WTC11 (cell line): ENCODE data around the gene TMUB2. TPM values are rescaled to one million over a fixed set of nuclear protein-coding genes. Genes with fewer than 3 reads are reported as not detected.

Source experiments
- ATAC-seq: fragments of 200-7000 bp; cut with Tn5 transposase; 2 replicates; pipeline ENCODE4 v1.10.0; 2021; ENCODE audit warnings: mild to moderate bottlenecking, moderate library complexity
- CTCF ChIA-PET: fragments of 300-600 bp; sonication (Branson Sonifier 250); formaldehyde crosslinking; loops from one replicate; lab custom pipeline; 2021; ENCODE audit warnings: antibody characterized with exemption; lab: Charles Lee
- POLR2A ChIA-PET: fragments of 350-600 bp; sonication (Branson Sonifier 250); formaldehyde crosslinking; loops from one replicate; lab custom pipeline; 2021; ENCODE audit warnings: antibody characterized with exemption; lab: Charles Lee
- DNase-seq: peaks from one replicate; pipeline ENCODE4 v3.0.0; 2021; ENCODE audit warnings: low spot score
- H3K27ac Mint-ChIP-seq: 2 replicates; pipeline ENCODE4 v1.8.0; 2021; ENCODE audit warnings: mixed read lengths
- H3K27me3 Mint-ChIP-seq: 2 replicates; pipeline ENCODE4 v1.8.0; 2021; ENCODE audit warnings: low read depth, mild to moderate bottlenecking, moderate library complexity, mixed read lengths
- H3K36me3 Mint-ChIP-seq: 2 replicates; pipeline ENCODE4 v1.8.0; 2021; ENCODE audit warnings: mixed read lengths
- H3K4me1 Mint-ChIP-seq: 2 replicates; pipeline ENCODE4 v1.8.0; 2022; ENCODE audit warnings: mixed read lengths
- H3K4me3 Mint-ChIP-seq: 2 replicates; pipeline ENCODE4 v1.8.0; 2021; ENCODE audit warnings: mild to moderate bottlenecking, moderate library complexity, mixed read lengths
- H3K9me3 Mint-ChIP-seq: 2 replicates; pipeline ENCODE4 v1.8.0; 2021; ENCODE audit warnings: mixed read lengths
- AFF4 ChIP-seq: sonication (generic); formaldehyde crosslinking; IDR thresholded peaks from 2 replicates; pipeline ENCODE4 v1.8.1; 2023; ENCODE audit warnings: mild to moderate bottlenecking, missing genetic modification reagents, borderline replicate concordance
- AR ChIP-seq: fragments of 250-450 bp; sonication (Bioruptor Pico); IDR thresholded peaks from 2 replicates; pipeline ENCODE4 v1.9.0; 2021; ENCODE audit warnings: mild to moderate bottlenecking
- ATF1 ChIP-seq: sonication (generic); formaldehyde crosslinking; IDR thresholded peaks from 2 replicates; pipeline ENCODE4 v1.8.1; 2023; ENCODE audit warnings: mild to moderate bottlenecking, moderate library complexity, missing genetic modification reagents
- E2F4 ChIP-seq: sonication (generic); formaldehyde crosslinking; IDR thresholded peaks from 2 replicates; pipeline ENCODE4 v1.8.1; 2022; ENCODE audit warnings: low read depth, mild to moderate bottlenecking, moderate library complexity, missing genetic modification reagents, borderline replicate concordance
- FOXP1 ChIP-seq: sonication (generic); formaldehyde crosslinking; IDR thresholded peaks from 2 replicates; pipeline ENCODE4 v1.8.0; 2022; ENCODE audit warnings: missing genetic modification reagents, mild to moderate bottlenecking, moderate library complexity, borderline replicate concordance
- GRHL2 ChIP-seq: fragments of 250-450 bp; sonication (Bioruptor Pico); IDR thresholded peaks from 2 replicates; pipeline ENCODE4 v1.8.0; 2022; ENCODE audit warnings: mild to moderate bottlenecking, moderate library complexity; ENCODE audit not compliant: insufficient replicate concordance, severe bottlenecking
- JUN ChIP-seq: sonication (generic); formaldehyde crosslinking; IDR thresholded peaks from 2 replicates; pipeline ENCODE4 v1.8.0; 2023; ENCODE audit warnings: mild to moderate bottlenecking, missing genetic modification reagents
- NR3C1 ChIP-seq: sonication (generic); formaldehyde crosslinking; conservative IDR thresholded peaks from 2 replicates; pipeline ENCODE4 v1.8.1; 2023; ENCODE audit warnings: low read depth, mild to moderate bottlenecking, missing genetic modification reagents
- TEAD1 ChIP-seq: sonication (generic); formaldehyde crosslinking; IDR thresholded peaks from 2 replicates; pipeline ENCODE4 v1.8.0; 2022; ENCODE audit warnings: mild to moderate bottlenecking, missing genetic modification reagents
- USF2 ChIP-seq: sonication (generic); formaldehyde crosslinking; IDR thresholded peaks from 2 replicates; pipeline ENCODE4 v1.8.1; 2023; ENCODE audit warnings: mild to moderate bottlenecking, missing genetic modification reagents, moderate library complexity
- ZNF232 ChIP-seq: sonication (generic); formaldehyde crosslinking; IDR thresholded peaks from 2 replicates; pipeline ENCODE4 v1.8.0; 2022; ENCODE audit warnings: mild to moderate bottlenecking, missing genetic modification reagents
- total RNA-seq: library from RNA; stranded (reverse); gene quantifications from 3 replicates; pipeline ENCODE4 v1.2.3, GENCODE V29; 2021

TMUB2 gene
- total RNA-seq, 1 experiment from 2014 or later = 26.9 TPM

- CTCF ChIA-PET = interaction anchor here (0.7 to 4.3 kb wide), 19 partner anchors 11 to 307 kb away, joined by 3 to 31 read pairs (median 7); partner anchors contain the start of genes ASB16, GRN, HDAC5 and RUNDC3A
- ATAC-seq = peak; percentile 65
- Mint-ChIP-seq H3K4me3 (peak overlapping the region; percentile 100), H3K4me1 (peaks cover 26% of the 10 kb centered on the region), H3K36me3 (peaks cover 18% of the 10 kb centered on the region)
- TF ChIP-seq FOXP1 = peak; percentile 21; the same call in 1 of the 2 replicates
- TF ChIP-seq ZNF232 = 0 out of 2 replicates have a peak, but pooled peaks have one; percentile 37
- TF ChIP-seq JUN = no peak
- TF ChIP-seq, all 79 proteins: peak for 2
- Mint-ChIP-seq H3K27ac (peak overlapping the region; percentile 99), H3K27me3 (no peaks in the 10 kb centered on the region), H3K9me3 (no peaks in the 10 kb centered on the region)
- POLR2A ChIA-PET = interaction anchor here (0.6 to 2.0 kb wide), 7 partner anchors 12 to 129 kb away, joined by 3 to 11 read pairs (median 6); partner anchors contain the start of genes ASB16 and UBTF
- DNase-seq = no peak
These were observed 543 bp downstream of the TMUB2 start for GRCh38 chr17:44187131-44187899.

GRCh38 chr17:44188576-44189403 lies 2.0 kb downstream of the TMUB2 start:
- ChIA-PET POLR2A (interaction anchor here (0.7 to 1.0 kb wide), 2 partner anchors 128 to 467 kb away, joined by 3 read pairs; partner anchors contain the start of gene MEIOC), CTCF (interaction anchor here (0.6 to 1.0 kb wide), 2 partner anchors 15 to 18 kb away, joined by 3 read pairs; no protein-coding TSS in a partner anchor)
- Mint-ChIP-seq H3K9me3 (no peaks in the 10 kb centered on the region), H3K27ac (no peak overlapping the region), H3K36me3 (peaks cover 12% of the 10 kb centered on the region), H3K4me3 (peak overlapping the region; percentile 100; the same call in 1 of the 2 replicates), H3K27me3 (no peaks in the 10 kb centered on the region), H3K4me1 (peaks cover 34% of the 10 kb centered on the region)
- DNase-seq (no peak), ATAC-seq (no peak)
- TF ChIP-seq GRHL2 (CRISPR knock-in tag) = no peak
- TF ChIP-seq USF2 (CRISPR knock-in tag) = no peak
- TF ChIP-seq E2F4 (CRISPR knock-in tag) = no peak
- no peak for TF ChIP-seq NR3C1 (CRISPR knock-in tag)
- TF ChIP-seq AFF4 (CRISPR knock-in tag) = no peak
- no peak for TF ChIP-seq TEAD1
- no peak for TF ChIP-seq ATF1 (CRISPR knock-in tag)
- no peak for TF ChIP-seq AR (CRISPR knock-in tag)
